HG02610 (cell line): Measurements from ENCODE around the gene ATP6V1D.
"Not testable (repeated sequence)": the region's sequence is repeated elsewhere in the genome, so short reads cannot be mapped to it uniquely, and the experiment has no call there.

Source experiments
- ATAC-seq: cut with Tn5 transposase; IDR thresholded peaks from one replicate; pipeline ENCODE4 v1.9.1; 2021; ENCODE audit warnings: mild to moderate bottlenecking, moderate library complexity; ENCODE audit not compliant: unreplicated experiment

ATP6V1D gene

DNA sequence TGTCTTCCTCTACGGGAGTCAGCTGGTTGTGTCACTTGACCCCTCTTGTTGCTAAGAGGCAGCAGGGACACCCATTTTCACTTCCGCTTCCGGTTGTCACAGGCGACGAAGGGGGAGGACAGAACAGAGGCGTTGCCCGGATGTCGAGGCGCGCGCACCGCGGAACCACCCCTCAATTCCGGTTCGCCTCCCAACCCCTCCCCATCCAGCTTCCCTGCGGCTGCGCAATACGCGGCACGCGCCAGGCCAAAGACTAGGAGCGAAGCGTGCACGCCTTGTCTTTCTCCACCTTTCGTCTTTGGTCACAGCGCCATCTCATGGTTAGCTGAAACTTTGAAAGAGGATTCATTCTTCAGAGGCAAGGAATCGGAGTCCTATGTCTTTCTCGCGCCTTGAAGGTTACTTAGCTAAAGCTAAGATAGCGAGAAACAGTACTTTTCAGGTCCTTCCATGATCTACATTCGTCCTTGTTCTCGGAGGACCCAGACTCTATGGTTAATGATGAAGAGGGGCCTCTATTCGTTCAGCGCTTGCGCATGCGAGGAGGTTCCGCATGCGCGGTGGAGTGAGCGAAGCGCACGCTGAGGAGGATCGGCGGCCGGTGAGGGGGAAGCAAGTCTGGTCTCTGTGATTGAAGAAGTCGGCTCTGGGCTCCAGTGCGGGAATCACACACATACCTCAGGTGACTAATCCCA, at the start of gene ATP6V1D, which contains the start of gene EIF2S1:
Gene ATP6V1D (minus strand): TSS at position 30 of the 695 bp plus-strand sequence. CDS start 106 bp downstream, outside the sequence.
Gene EIF2S1 (plus strand): TSS at position 554 of the 695 bp plus-strand sequence. CDS start 4,440 bp downstream, outside the sequence.
- ATAC-seq = peak; percentile 88

DNA sequence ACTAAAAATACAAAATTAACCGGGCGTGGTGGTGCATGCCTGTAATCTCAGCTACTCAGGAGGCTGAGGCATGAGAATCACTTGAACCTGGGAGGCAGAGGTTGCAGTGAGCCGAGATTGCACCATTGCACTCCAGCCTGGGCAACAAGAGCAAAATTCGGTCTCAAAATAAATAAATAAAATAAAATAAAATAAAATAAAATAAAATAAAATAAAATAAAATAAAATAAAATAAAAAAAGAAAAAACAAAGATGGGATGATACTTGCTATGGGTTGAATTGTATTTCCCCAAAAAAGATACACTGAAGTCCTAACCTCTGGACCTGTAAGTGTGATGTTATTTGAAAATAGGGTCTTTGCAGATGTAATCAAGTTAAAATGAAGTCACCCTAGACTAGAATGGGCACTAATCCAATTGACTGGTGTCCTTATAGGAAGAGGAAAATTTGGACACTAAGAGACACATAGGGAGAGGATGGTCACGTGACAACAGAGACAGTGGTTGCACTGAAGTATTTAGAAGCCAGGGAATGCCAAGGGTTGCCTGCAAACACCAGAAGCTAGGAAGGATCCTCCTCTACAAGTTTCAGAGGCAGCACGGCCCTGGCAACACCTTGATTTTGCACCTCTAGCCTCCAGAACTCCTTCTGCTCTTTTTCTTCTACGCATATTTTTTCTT, 48.7 kb upstream of the ATP6V1D start:
- not testable (repeated sequence) for ATAC-seq

DNA sequence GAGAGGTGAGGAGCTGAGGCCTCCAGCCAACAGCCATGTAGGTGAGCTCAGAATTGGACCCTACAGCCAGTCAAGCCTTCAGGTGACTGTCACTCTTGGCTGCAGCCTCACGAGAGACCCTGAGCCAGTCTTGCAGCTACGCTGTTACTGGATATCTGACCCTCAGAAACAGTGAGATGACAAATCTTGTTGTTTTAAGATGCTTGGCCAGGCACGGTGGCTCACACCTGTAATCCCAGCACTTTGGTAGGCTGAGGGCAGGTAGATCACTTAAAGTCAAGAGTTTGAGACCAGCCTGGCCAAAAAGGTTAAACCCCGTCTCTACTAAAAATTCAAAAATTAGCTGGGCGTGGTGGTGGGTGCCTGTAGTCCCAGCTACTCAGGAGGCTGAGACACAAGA, 46.2 kb upstream of the ATP6V1D start:
- no peak for ATAC-seq

DNA sequence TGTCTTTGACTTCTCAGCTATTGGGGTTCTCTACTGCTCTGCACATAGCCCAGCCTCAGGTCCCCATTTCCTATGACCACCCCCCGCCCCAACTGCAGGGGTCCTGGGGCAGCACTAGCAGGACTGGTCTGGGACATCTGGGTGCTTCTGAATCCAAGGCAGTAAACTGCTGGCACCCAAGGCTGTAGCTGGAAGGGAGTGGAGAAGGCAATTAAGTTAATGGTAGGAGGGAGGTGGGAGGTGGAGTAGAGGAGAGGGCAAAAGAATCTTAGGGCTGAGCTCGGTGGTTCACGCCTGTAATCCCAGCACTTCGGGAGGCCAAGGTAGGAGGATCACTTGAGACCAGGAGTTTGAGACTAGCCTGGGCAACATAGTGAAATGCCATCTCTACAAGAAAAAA, 40.8 kb upstream of the ATP6V1D start:
- ATAC-seq = no peak

DNA sequence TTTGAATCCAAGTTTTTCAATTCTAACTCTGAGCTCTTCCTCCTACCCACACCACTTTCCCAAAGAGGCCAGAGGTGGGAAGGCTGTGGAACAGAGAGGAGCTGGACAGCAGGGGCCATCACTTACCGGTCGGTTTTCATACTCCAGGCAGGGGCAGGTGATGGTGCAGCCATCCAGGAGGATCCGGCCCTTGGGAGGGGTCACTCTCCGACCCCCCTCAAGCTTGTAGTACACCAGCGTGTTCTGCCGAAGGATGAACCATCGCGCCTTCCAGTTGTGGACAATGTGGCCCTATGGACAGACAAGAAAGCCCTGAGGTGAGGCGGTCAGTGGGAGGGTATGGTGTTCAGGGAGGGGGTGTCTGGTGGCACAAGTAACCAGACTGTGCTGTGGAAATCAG, 37.9 kb upstream of the ATP6V1D start:
- no peak for ATAC-seq

- ATAC-seq = no peak
These were observed 36.9 kb upstream of the ATP6V1D start for GRCh38 chr14:67396381-67396970.

DNA sequence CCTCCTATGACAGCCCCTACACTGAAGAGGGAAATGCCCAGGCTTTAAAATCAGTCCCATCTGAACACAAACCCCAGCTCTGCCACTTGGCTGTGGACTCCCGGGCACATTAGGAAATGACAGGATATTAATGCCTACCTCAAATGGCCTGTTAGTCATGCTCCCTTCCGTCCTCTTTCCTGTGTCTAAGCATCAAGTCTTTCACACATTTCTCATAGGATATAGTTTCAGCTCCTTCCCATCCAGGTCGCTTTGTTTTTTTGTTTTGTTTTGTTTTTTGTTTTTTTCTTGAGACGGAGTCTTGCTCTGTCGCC, 36.2 kb upstream of the ATP6V1D start:
- ATAC-seq = no peak

DNA sequence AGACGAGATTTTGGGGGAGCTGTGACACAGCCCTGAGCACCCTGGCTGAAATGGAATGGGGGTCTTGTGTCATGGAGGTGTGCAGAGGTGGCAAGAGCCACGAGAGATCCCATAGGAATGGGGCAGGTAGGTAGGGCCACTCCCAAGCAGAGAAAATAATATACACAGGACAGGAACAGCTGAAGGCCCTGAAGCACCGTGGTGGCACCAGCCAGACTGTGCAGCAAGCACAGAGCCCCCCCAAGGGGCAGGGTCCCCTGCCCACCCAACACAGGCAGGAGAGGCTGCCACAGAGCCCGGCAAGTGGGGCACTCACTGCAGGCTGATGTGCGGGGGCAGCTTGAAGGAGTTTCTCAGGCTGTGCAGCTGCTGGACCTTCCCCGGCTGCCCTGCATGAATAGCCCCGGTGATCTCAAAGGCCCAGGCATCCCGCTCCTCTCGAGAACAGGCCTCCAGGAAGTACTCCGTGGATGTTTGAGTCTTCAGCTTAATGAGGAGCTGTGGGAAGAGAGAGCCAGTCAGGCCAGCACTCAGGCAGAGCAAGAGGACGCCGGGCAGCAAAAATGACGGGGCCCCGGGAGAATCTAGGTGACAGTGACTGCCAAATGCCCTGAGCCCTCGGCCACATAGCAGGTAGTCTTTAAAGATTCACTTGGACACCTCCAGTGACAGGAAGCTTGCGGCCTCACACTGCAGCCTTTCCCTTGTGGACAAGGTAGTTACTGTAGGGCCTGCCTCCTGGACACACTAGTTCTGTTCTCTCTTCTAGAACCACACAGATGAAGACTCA, 35.7 kb upstream of the ATP6V1D start:
- ATAC-seq = no peak

- ATAC-seq = no peak
These were observed 34.1 kb upstream of the ATP6V1D start for GRCh38 chr14:67393689-67394088.

- ATAC-seq = no peak
These were observed 33.2 kb upstream of the ATP6V1D start for GRCh38 chr14:67392800-67393199.

- ATAC-seq = no peak
These were observed 32.5 kb upstream of the ATP6V1D start for GRCh38 chr14:67392123-67392522.

DNA sequence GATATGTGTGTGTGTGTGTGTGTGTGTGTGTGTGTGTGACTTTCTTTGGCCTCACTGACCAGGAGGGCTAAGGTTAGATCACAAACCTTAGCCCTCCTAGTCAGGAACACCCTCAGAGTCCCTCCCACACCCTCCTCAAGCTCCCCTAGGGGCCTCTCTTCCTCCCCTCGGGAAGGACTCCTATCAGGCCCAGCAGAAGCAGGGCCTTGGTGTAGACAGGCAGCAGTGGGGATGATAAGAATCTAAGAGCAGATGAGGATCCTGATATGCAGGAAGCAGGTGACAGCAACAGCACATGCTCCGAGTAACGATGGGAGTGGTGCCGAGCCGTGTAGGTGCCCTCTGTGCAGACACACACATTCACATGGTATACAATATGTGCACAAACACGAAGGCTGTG, 31.7 kb upstream of the ATP6V1D start:
- ATAC-seq = no peak

DNA sequence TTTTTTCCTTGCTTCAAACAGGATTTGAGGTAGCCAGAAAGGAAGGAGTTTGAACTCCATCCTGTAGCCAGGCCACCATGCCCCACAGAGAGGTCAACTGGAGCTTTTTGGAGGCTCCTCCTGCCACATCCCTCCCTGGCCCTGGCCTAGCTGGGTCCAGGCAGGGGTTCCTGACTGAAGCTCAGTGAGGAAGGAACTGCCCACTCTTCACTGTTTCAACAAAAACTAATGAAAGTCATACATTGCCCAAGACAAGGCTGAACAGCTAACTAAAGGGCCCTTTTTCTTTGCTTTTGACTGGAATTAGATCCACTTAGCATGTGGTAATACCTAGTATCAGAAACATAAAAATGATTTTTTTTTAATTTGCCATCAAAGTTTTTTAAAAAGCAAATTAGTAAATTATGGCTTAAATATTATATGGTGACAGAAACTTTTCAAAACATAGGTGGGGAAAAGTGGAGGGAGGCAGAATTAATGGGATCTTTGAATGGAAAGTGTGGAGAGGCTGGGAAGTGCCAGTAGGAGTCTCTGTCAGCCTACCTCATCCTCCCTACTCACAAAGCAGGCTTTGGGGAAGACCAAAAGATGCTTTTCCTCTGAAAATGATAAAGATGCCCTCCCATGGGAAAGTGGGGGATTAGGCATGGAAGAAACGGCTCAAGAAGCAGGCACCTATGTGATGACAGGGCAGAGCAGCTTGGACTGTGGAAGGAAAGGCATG, 30.4 kb upstream of the ATP6V1D start:
- ATAC-seq = no peak

GRCh38 chr14:67389275-67389674, 29.7 kb upstream of the ATP6V1D start:
- ATAC-seq = no peak

- no peak for ATAC-seq
These were observed 27.6 kb upstream of the ATP6V1D start for GRCh38 chr14:67387195-67387594.

- ATAC-seq = no peak
These were observed 26.0 kb upstream of the ATP6V1D start for GRCh38 chr14:67385618-67386017.

GRCh38 chr14:67385120-67385519, 25.5 kb upstream of the ATP6V1D start:
- no peak for ATAC-seq

DNA sequence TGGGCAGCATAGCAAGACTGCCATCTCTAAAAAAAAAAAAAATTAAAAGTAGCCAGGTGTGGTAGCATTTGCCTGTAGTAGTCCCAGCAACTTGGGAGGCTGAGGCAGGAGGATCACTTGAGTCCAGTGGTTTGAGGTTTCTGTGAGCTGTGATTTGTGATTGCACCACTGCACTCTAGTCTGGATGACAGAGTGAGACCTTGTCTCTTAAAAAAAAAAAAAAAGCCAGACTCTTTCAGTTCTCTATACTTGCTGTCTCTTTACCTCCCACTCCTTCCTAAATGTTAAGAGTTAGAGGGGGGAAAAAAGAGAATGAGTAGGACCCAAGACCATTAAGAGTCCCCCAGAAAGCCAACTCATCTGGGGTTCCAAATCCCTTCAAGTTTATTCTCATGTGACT, 18.3 kb upstream of the ATP6V1D start:
- no peak for ATAC-seq

- ATAC-seq = peak; percentile 77
These were observed 13.7 kb upstream of the ATP6V1D start for GRCh38 chr14:67373347-67373746.

- ATAC-seq = no peak
These were observed 13.2 kb upstream of the ATP6V1D start for GRCh38 chr14:67372833-67373232.
